ENCODE results near the gene LRBA. TPM values are rescaled to one million over a fixed set of nuclear protein-coding genes. Genes with fewer than 3 reads are reported as not detected.
"Not testable (repeated sequence)": the region's sequence is repeated elsewhere in the genome, so short reads cannot be mapped to it uniquely, and the experiment has no call there.

The LRBA gene
- total RNA-seq, 1 experiment from 2014 or later, result 69.1 TPM

- ChIA-PET CTCF (no interaction called here), POLR2A (no interaction called here)
- DNase-seq (ENCODE audit: low spot score), result no peak
- Mint-ChIP-seq H3K27me3 (ENCODE audit: low read depth) (no peaks in the 10 kb centered on the region), H3K27ac (peak overlapping the region; percentile 43; the same call in 1 of the 2 replicates), H3K9me3 (no peaks in the 10 kb centered on the region), H3K36me3 (no peaks in the 10 kb centered on the region), H3K4me3 (no peak overlapping the region), H3K4me1 (peaks cover 31% of the 10 kb centered on the region)
- no peak for ATAC-seq
- TF ChIP-seq FOXK1 (CRISPR knock-in tag; IDR thresholded peaks at IDR 0.05) (no peak), PREB (CRISPR knock-in tag; IDR thresholded peaks at IDR 0.05; ENCODE audit: borderline replicate concordance) (no peak), ZNF317 (CRISPR knock-in tag; IDR thresholded peaks at IDR 0.05; ENCODE audit: borderline replicate concordance, low read depth) (no peak), USF2 (CRISPR knock-in tag; IDR thresholded peaks at IDR 0.05) (no peak), ELF4 (CRISPR knock-in tag; IDR thresholded peaks at IDR 0.05; ENCODE audit: low read depth) (no peak), ZSCAN18 (CRISPR knock-in tag; IDR thresholded peaks at IDR 0.05) (no peak), AFF4 (CRISPR knock-in tag; IDR thresholded peaks at IDR 0.05; ENCODE audit: borderline replicate concordance) (no peak), MYBL2 (CRISPR knock-in tag; IDR thresholded peaks at IDR 0.05) (no peak)
- TF ChIP-seq, protein P1, sequence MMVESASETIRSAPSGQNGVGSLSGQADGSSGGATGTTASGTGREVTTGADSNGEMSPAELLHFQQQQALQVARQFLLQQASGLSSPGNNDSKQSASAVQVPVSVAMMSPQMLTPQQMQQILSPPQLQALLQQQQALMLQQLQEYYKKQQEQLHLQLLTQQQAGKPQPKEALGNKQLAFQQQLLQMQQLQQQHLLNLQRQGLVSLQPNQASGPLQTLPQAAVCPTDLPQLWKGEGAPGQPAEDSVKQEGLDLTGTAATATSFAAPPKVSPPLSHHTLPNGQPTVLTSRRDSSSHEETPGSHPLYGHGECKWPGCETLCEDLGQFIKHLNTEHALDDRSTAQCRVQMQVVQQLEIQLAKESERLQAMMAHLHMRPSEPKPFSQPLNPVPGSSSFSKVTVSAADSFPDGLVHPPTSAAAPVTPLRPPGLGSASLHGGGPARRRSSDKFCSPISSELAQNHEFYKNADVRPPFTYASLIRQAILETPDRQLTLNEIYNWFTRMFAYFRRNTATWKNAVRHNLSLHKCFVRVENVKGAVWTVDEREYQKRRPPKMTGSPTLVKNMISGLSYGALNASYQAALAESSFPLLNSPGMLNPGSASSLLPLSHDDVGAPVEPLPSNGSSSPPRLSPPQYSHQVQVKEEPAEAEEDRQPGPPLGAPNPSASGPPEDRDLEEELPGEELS (CRISPR knock-in tag; IDR thresholded peaks at IDR 0.05), result no peak
Observed at GRCh38 chr4:150540536-150540935, 474.5 kb downstream of the LRBA start.

DNA sequence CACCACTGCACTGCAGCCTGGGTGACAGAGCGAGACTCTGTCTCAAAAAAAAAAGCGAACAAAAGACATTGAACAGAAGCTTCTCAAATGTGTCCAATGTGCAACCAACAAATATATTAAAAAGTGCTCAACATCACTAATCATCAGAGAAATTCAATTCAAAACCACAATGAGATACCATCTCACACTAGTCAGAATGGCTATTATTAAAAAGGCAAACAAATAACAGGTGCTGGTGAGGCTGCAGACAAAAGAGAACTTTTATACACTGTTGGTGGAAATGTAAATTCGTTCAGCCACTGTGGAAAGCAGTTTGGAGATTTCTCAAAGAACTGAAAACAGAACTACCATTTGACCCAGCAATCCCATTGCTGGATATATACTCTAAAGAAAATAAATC, 477.2 kb downstream of the LRBA start:
- not testable (repeated sequence) for DNase-seq (ENCODE audit: low spot score); H3K4me3 Mint-ChIP-seq; H3K9me3 Mint-ChIP-seq

DNA sequence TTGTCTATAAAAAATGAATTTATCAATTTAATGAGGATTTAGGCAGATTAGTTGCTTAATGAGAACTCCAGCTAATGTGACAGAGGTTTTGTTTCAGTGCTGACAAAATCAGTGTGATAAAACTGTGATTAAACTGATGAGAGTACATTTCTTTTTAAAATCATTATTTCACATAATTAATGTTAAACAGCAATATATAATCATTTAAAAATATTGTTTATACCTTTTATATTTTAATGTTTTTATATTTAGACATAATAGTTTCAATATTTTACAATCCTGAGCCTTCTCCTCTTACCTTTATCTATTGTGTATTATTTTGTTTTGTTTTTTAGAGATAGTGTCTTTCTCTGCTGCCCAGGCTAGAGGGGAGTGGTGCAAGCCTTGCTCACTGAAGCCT, 480.3 kb downstream of the LRBA start:
- Mint-ChIP-seq H3K27me3 (ENCODE audit: low read depth) (no peaks in the 10 kb centered on the region), H3K27ac (no peak overlapping the region), H3K4me3 (no peak overlapping the region), H3K4me1 (peaks cover 15% of the 10 kb centered on the region), H3K36me3 (no peaks in the 10 kb centered on the region), H3K9me3 (no peaks in the 10 kb centered on the region)
- TF ChIP-seq CREB1 (CRISPR knock-in tag; IDR thresholded peaks at IDR 0.05), result no peak
- TF ChIP-seq HMGA2 (CRISPR knock-in tag; IDR thresholded peaks at IDR 0.05), result peak; percentile 95
- TF ChIP-seq, protein P2, sequence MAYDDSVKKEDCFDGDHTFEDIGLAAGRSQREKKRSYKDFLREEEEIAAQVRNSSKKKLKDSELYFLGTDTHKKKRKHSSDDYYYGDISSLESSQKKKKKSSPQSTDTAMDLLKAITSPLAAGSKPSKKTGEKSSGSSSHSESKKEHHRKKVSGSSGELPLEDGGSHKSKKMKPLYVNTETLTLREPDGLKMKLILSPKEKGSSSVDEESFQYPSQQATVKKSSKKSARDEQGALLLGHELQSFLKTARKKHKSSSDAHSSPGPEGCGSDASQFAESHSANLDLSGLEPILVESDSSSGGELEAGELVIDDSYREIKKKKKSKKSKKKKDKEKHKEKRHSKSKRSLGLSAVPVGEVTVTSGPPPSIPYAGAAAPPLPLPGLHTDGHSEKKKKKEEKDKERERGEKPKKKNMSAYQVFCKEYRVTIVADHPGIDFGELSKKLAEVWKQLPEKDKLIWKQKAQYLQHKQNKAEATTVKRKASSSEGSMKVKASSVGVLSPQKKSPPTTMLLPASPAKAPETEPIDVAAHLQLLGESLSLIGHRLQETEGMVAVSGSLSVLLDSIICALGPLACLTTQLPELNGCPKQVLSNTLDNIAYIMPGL (CRISPR knock-in tag; IDR thresholded peaks at IDR 0.05), result no peak
- ATAC-seq (no peak), DNase-seq (ENCODE audit: low spot score) (no peak)
- ChIA-PET POLR2A (no interaction called here), CTCF (no interaction called here)

More for the DNA sequence above, 477.2 kb downstream of the LRBA start:
- peaks cover 29% of the 10 kb centered on the region for H3K4me1 Mint-ChIP-seq
- POLR2A ChIA-PET; H3K27me3 Mint-ChIP-seq (ENCODE audit: low read depth); H3K27ac Mint-ChIP-seq; ATAC-seq; H3K36me3 Mint-ChIP-seq; CTCF ChIA-PET: not testable (repeated sequence)
